H1 (cell line): Measurements from ENCODE around the gene KRT4. TPM values are rescaled to one million over a fixed set of nuclear protein-coding genes. Genes with fewer than 3 reads are reported as not detected.

Experiments used
- CTCF ChIA-PET: fragments of 300-600 bp; sonication (Branson Sonifier 250); formaldehyde crosslinking; loops from one replicate; lab custom pipeline; 2021; ENCODE audit not compliant: partially characterized antibody; lab: Charles Lee
- POLR2A ChIA-PET: fragments of 300-600 bp; sonication (Branson Sonifier 250); formaldehyde crosslinking; loops from one replicate; lab custom pipeline; 2021; ENCODE audit warnings: inconsistent platforms; ENCODE audit not compliant: partially characterized antibody; lab: Charles Lee
- DNase-seq, 2 experiments: peaks; one replicate each; pipeline versions ENCODE4 v3.0.0 to v3.0.0-alpha.2; 2010 to 2022; ENCODE audit warnings: low spot score in 2 of 2, low read depth in 1 of 2, mixed read lengths in 1 of 2
- FAIRE-seq: peaks from 2 replicates; lab custom pipeline; 2011; peaks lifted over from hg19 to GRCh38; lab: Jason Lieb, UNC
- H2AFZ ChIP-seq: 2 replicates; pipeline ENCODE4 v1.8.1; 2012; ENCODE audit warnings: low read length, inconsistent platforms
- H2AK5ac ChIP-seq: 2 replicates; pipeline ENCODE4 v1.6.1; 2013; ENCODE audit warnings: low read depth, low read length
- H2BK120ac ChIP-seq: replicated peaks from 2 replicates; pipeline ENCODE3; 2013; ENCODE audit warnings: low read depth, low read length, inconsistent platforms
- H2BK12ac ChIP-seq: 2 replicates; pipeline ENCODE4 v1.6.1; 2013; ENCODE audit warnings: low read depth, low read length
- H2BK15ac ChIP-seq: 2 replicates; pipeline ENCODE4 v1.6.1; 2013; ENCODE audit warnings: low read length
- H2BK20ac ChIP-seq: 2 replicates; pipeline ENCODE4 v1.6.1; 2013; ENCODE audit warnings: low read length
- H2BK5ac ChIP-seq: 2 replicates; pipeline ENCODE4 v1.6.1; 2013; ENCODE audit warnings: low read depth, low read length
- H3K14ac ChIP-seq: 2 replicates; pipeline ENCODE4 v1.6.1; 2013; ENCODE audit warnings: inconsistent platforms; ENCODE audit not compliant: insufficient read length
- H3K18ac ChIP-seq: 2 replicates; pipeline ENCODE4 v1.6.1; 2013; ENCODE audit warnings: low read length; ENCODE audit errors: extremely low read depth
- H3K23ac ChIP-seq: 2 replicates; pipeline ENCODE4 v1.6.1; 2013; ENCODE audit warnings: inconsistent platforms; ENCODE audit not compliant: insufficient read length
- H3K23me2 ChIP-seq: 2 replicates; pipeline ENCODE4 v1.6.1; 2013; ENCODE audit warnings: low read depth, low read length
- H3K27ac ChIP-seq: 2 replicates; pipeline ENCODE4 v1.6.1; 2011; ENCODE audit warnings: low read depth, low read length, inconsistent platforms
- H3K27me3 ChIP-seq, 4 experiments: replicated peaks in 1 of 4; 1 replicate in 1 of 4; 2 replicates in 3 of 4; pipeline versions ENCODE4 v1.6.1 to v1.8.1; 2011 to 2013; ENCODE audit warnings: low read length in 3 of 4, mild to moderate bottlenecking in 3 of 4, inconsistent platforms in 2 of 4, mixed read lengths in 2 of 4, moderate library complexity in 1 of 4; ENCODE audit not compliant: control insufficient read depth in 3 of 4, insufficient read depth in 3 of 4; ENCODE audit errors: extremely low read depth in 1 of 4
- H3K36me3 ChIP-seq, 4 experiments: 2 replicates each; pipeline versions ENCODE4 v1.6.1 to v1.8.1; 2011 to 2013; ENCODE audit warnings: mild to moderate bottlenecking in 4 of 4, low read length in 3 of 4, moderate library complexity in 2 of 4, control low read depth in 1 of 4, inconsistent platforms in 1 of 4; ENCODE audit not compliant: insufficient read depth in 4 of 4, control insufficient read depth in 2 of 4
- H3K4ac ChIP-seq: replicated peaks from 2 replicates; pipeline ENCODE3; 2013; ENCODE audit warnings: low read length, low read depth, mixed read lengths, inconsistent platforms; ENCODE audit not compliant: insufficient read length
- H3K4me1 ChIP-seq, 4 experiments: replicated peaks in 1 of 4; 1 replicate in 1 of 4; 2 replicates in 3 of 4; pipeline versions ENCODE4 v1.6.1 to v1.8.1; 2011 to 2013; ENCODE audit warnings: low read length in 3 of 4, inconsistent platforms in 2 of 4, mixed read lengths in 1 of 4; ENCODE audit not compliant: insufficient read depth in 4 of 4, control insufficient read depth in 3 of 4
- H3K4me2 ChIP-seq, 2 experiments: 2 replicates each; pipeline versions ENCODE4 v1.6.1 to v1.8.1; 2011 to 2013; ENCODE audit warnings: low read depth in 2 of 2, low read length in 2 of 2, control low read depth in 1 of 2, inconsistent platforms in 1 of 2, mild to moderate bottlenecking in 1 of 2; ENCODE audit not compliant: insufficient read depth in 1 of 2
- H3K4me3 ChIP-seq, 4 experiments: fragments of 200-600, 300-600 bp in 1 of 4; sonication (generic), shearing (Covaris generic), sonication (Bioruptor Twin) in 1 of 4; 2 replicates each; pipeline versions ENCODE4 v1.5.1 to v1.8.1; 2011 to 2016; ENCODE audit warnings: low read length in 4 of 4, low read depth in 3 of 4, control low read depth in 2 of 4, inconsistent platforms in 2 of 4, mild to moderate bottlenecking in 2 of 4, mixed read lengths in 1 of 4, moderate library complexity in 1 of 4; ENCODE audit not compliant: insufficient read depth in 2 of 4; ENCODE audit errors: extremely low read depth in 1 of 4
- H3K56ac ChIP-seq: replicated peaks from 2 replicates; pipeline ENCODE3; 2013; ENCODE audit warnings: low read depth, mild to moderate bottlenecking, mixed read lengths, low read length, inconsistent platforms; ENCODE audit not compliant: insufficient read length
- H3K79me1 ChIP-seq: 2 replicates; pipeline ENCODE4 v1.6.1; 2013; ENCODE audit warnings: low read depth, low read length, control low read depth
- H3K79me2 ChIP-seq, 2 experiments: 2 replicates each; pipeline versions ENCODE4 v1.6.1 to v1.8.1; 2012 to 2013; ENCODE audit warnings: low read length in 2 of 2, mild to moderate bottlenecking in 2 of 2, inconsistent platforms in 1 of 2; ENCODE audit not compliant: insufficient read depth in 2 of 2, control insufficient read depth in 1 of 2
- H3K9ac ChIP-seq, 4 experiments: replicated peaks in 1 of 4; 1 replicate in 1 of 4; 2 replicates in 3 of 4; pipeline versions ENCODE4 v1.6.1 to v1.8.1; 2011 to 2013; ENCODE audit warnings: low read depth in 3 of 4, low read length in 3 of 4, control low read depth in 2 of 4, mild to moderate bottlenecking in 2 of 4, moderate library complexity in 2 of 4, inconsistent platforms in 1 of 4; ENCODE audit errors: extremely low read depth in 1 of 4
- H3K9me3 ChIP-seq, 2 experiments: 2 replicates each; pipeline versions ENCODE4 v1.6.1 to v1.8.1; 2012 to 2013; ENCODE audit warnings: mild to moderate bottlenecking in 2 of 2, moderate library complexity in 2 of 2, control low read depth in 1 of 2, inconsistent platforms in 1 of 2, low read depth in 1 of 2, low read length in 1 of 2, mixed read lengths in 1 of 2; ENCODE audit not compliant: insufficient read depth in 2 of 2
- H4K20me1 ChIP-seq, 2 experiments: replicated peaks in 1 of 2; 2 replicates each; pipeline versions ENCODE3 to v1.8.1; 2011 to 2013; ENCODE audit warnings: inconsistent platforms in 2 of 2, low read length in 2 of 2, mild to moderate bottlenecking in 1 of 2; ENCODE audit not compliant: insufficient read depth in 2 of 2, control insufficient read depth in 1 of 2
- H4K5ac ChIP-seq: 2 replicates; pipeline ENCODE4 v1.6.1; 2013; ENCODE audit warnings: low read length, low read depth, mixed read lengths, inconsistent platforms; ENCODE audit not compliant: insufficient read length
- H4K8ac ChIP-seq: 2 replicates; pipeline ENCODE4 v1.8.0; 2013; ENCODE audit warnings: mild to moderate bottlenecking, moderate library complexity, low read length, inconsistent platforms; ENCODE audit not compliant: insufficient read depth; ENCODE audit errors: extremely low read depth
- H4K91ac ChIP-seq: replicated peaks from 2 replicates; pipeline ENCODE3; 2013; ENCODE audit warnings: low read length, mixed read lengths, inconsistent platforms; ENCODE audit not compliant: insufficient read length
- BACH1 ChIP-seq: IDR thresholded peaks from 2 replicates; pipeline ENCODE4 v1.6.1; 2012; ENCODE audit warnings: low read length, improper control_type of control experiment
- CHD1 ChIP-seq: IDR thresholded peaks from 2 replicates; pipeline ENCODE4 v1.6.1; 2012; ENCODE audit warnings: low read depth, low read length, improper control_type of control experiment
- CHD2 ChIP-seq: IDR thresholded peaks from 2 replicates; pipeline ENCODE4 v1.6.1; 2012; ENCODE audit warnings: low read length, improper control_type of control experiment
- EGR1 ChIP-seq: IDR thresholded peaks from 2 replicates; pipeline ENCODE4 v1.6.1; 2011; ENCODE audit warnings: low read depth, low read length, borderline replicate concordance
- GABPA ChIP-seq: IDR thresholded peaks from 2 replicates; pipeline ENCODE4 v1.6.1; 2011; ENCODE audit warnings: mild to moderate bottlenecking, low read length, moderate library complexity, borderline replicate concordance; ENCODE audit not compliant: insufficient read depth
- GTF2F1 ChIP-seq: IDR thresholded peaks from 2 replicates; pipeline ENCODE4 v1.6.1; 2012; ENCODE audit warnings: low read depth, low read length, improper control_type of control experiment, borderline replicate concordance
- MAFK ChIP-seq: IDR thresholded peaks from 2 replicates; pipeline ENCODE4 v1.6.1; 2012; ENCODE audit warnings: low read depth, mild to moderate bottlenecking, improper control_type of control experiment, low read length
- PHF8 ChIP-seq: fragments of 200-600 bp; sonication (generic); conservative IDR thresholded peaks from 2 replicates; pipeline ENCODE4 v1.7.1; 2012; ENCODE audit warnings: low read depth, mild to moderate bottlenecking, inconsistent platforms, low read length, moderate library complexity
- POLR2AphosphoS5 ChIP-seq: IDR thresholded peaks from 2 replicates; pipeline ENCODE4 v1.6.1; 2011; ENCODE audit warnings: low read depth, low read length
- SRF ChIP-seq: IDR thresholded peaks from 2 replicates; pipeline ENCODE4 v1.6.1; 2011; ENCODE audit warnings: mild to moderate bottlenecking, low read depth, low read length, moderate library complexity
- SUZ12 ChIP-seq: fragments of 200-600 bp; sonication (generic); IDR thresholded peaks from 2 replicates; pipeline ENCODE4 v1.6.1; 2012; ENCODE audit warnings: mild to moderate bottlenecking, inconsistent platforms, low read length, moderate library complexity, mixed read lengths
- TCF12 ChIP-seq: IDR thresholded peaks from 2 replicates; pipeline ENCODE4 v1.6.1; 2011; ENCODE audit warnings: low read depth, mild to moderate bottlenecking, low read length
- WGBS, 2 experiments: shearing (Covaris generic) in 1 of 2; methylation state at CpG; one replicate each; pipeline versions ENCODE4 v1.1.6 to v1.1.7; 2013 to 2015; ENCODE audit warnings: low lambda C conversion rate in 2 of 2, mixed read lengths in 2 of 2, inconsistent platforms in 1 of 2, low coverage in 1 of 2, missing lambda C conversion rate in 1 of 2; ENCODE audit not compliant: insufficient replicate concordance in 2 of 2, insufficient coverage in 1 of 2, insufficient read length in 1 of 2; ENCODE audit errors: extremely low coverage in 1 of 2, missing lambda C conversion rate in 1 of 2; 5-methylcytosine and 5-hydroxymethylcytosine counted together
- polyA plus RNA-seq, 7 experiments: library from polyadenylated mRNA; depleted of rRNA in 3 of 7; stranded (reverse) in 5 of 7; unstranded in 2 of 7; fragments of >200 nt in 5 of 7; fragments of 200-250 nt in 2 of 7; gene quantifications; 1 replicate in 5 of 7; 2 replicates in 1 of 7; 4 replicates in 1 of 7; pipeline versions ENCODE4 v1.2.1 to v1.2.3, GENCODE V29; 2011 to 2013; ENCODE audit warnings: missing spikeins in 2 of 7, mixed read lengths in 2 of 7
- total RNA-seq: library from RNA; stranded (reverse); fragmentation: NEBNext Ultra II Directional; extraction: Animal tissue kit (Norgen Biotek cat#: 25700); gene quantifications from 2 replicates; pipeline ENCODE4 v1.2.1, GENCODE V29; 2021

KRT4 gene
- total and polyA plus RNA-seq, 2 of the 8 experiments (the other 6 are each of a cell fraction or from before 2014, with no cell fraction given) = not detected

- Histone ChIP-seq H3K4me2 (no peak overlapping the region), H2AK5ac (no peak overlapping the region), H2BK120ac (no peak overlapping the region), H3K79me2 (no peaks in the 10 kb centered on the region), H3K23ac (no peak overlapping the region), H3K18ac (no peak overlapping the region), H3K27ac (no peak overlapping the region), H3K9me3 (peaks cover 5 to 10% of the 10 kb centered on the region in 2 experiments; a peak in 2 of 4 replicates), H4K5ac (no peak overlapping the region), H3K23me2 (no peaks in the 10 kb centered on the region), H4K20me1 (no peaks in the 10 kb centered on the region), H3K36me3 (no peaks in the 10 kb centered on the region), H3K79me1 (no peaks in the 10 kb centered on the region), H3K4ac (no peak overlapping the region), H4K91ac (no peak overlapping the region), H3K56ac (no peak overlapping the region), H2BK20ac (no peak overlapping the region), H2AFZ (no peak overlapping the region), H3K9ac (no peak overlapping the region), H4K8ac (no peak overlapping the region), H3K4me1 (no peaks in the 10 kb centered on the region), H3K27me3 (no peaks in the 10 kb centered on the region), H3K4me3 (no peak overlapping the region), H2BK12ac (no peak overlapping the region), H3K14ac (no peak overlapping the region), H2BK15ac (no peak overlapping the region), H2BK5ac (no peak overlapping the region)
- POLR2A ChIA-PET = no interaction called here
- no peak for FAIRE-seq
- WGBS, 2 experiments = 86% methylated on average over 5 of the region's 5 CpGs; no CpG with 5 or more reads in 1 of the 2 experiments
- TF ChIP-seq BACH1 (no peak), TCF12 (no peak), POLR2AphosphoS5 (no peak), SRF (no peak), GTF2F1 (no peak), PHF8 (no peak), CHD1 (no peak), SUZ12 (no peak), MAFK (no peak), GABPA (no peak), CHD2 (no peak), EGR1 (no peak)
- CTCF ChIA-PET = interaction anchor here (0.7 to 1.3 kb wide), 5 partner anchors 10 to 104 kb away, joined by 3 to 4 read pairs (median 3); no protein-coding TSS in a partner anchor
- DNase-seq = no peak
Observed at GRCh38 chr12:52766351-52767019, 47.4 kb downstream of the KRT4 start.
